HG02759 (cell line): Measurements from ENCODE around the gene TMEM218.
"Not testable (repeated sequence)": the region's sequence is repeated elsewhere in the genome, so short reads cannot be mapped to it uniquely, and the experiment has no call there.

Source experiments
- ATAC-seq: cut with Tn5 transposase; IDR thresholded peaks from one replicate; pipeline ENCODE4 v1.9.1; 2021; ENCODE audit warnings: mild to moderate bottlenecking, moderate library complexity; ENCODE audit not compliant: unreplicated experiment

The TMEM218 gene

DNA sequence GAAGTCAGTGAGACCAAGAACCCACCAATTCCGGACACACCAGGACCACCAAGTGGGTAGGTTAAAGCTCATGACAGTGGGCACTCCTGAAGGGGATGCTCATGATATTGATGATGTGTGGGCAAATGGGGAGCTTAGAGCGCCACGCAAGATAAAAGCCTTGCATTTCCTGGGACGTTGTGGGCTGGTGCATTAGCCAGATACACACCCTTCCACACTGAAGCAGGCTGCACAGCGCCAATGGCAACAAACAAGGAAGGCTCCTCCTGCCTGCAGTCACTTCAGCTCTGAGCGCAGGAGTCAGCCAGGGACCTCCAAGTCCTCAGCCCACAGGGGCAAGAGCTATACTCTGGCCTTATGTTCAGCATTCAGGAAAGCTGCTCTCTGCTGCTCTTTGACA is 20.6 kb downstream of the TMEM218 start:
- no peak for ATAC-seq

DNA sequence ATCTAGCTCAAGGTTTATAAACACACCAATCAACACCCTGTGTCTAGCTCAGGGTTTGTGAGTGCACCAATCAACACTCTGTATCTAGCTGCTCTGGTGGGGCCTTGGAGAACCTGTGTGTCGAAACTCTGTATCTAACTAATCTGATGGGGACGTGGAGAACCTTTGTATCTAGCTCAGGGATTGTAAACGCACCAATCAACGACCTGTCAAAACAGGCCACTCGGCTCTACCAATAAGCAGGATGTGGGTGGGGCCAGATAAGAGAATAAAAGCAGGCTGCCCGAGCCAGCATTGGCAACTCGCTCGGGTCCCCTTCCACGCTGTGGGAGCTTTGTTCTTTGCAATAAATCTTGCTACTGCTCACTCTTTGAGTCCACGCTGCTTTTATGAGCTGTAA is 21.3 kb downstream of the TMEM218 start:
- ATAC-seq = not testable (repeated sequence)

DNA sequence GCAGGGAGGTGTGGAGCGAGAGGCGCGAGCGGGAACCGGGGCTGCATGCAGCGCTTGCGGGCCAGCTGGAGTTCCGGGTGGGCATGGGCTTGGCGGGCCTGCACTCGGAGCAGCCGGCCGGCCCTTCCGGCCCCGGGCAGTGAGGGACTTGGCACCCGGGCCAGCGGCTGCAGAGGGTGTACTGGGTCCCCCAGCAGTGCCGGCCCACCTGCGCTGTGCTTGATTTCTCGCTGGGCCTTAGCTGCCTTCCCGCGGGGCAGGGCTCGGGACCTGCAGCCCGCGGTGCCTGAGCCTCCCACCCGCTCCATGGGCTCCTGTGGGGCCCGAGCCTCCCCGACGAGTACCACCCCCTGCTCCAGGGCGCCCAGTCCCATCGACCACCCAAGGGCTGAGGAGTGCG is 21.9 kb downstream of the TMEM218 start:
- ATAC-seq = not testable (repeated sequence)

DNA sequence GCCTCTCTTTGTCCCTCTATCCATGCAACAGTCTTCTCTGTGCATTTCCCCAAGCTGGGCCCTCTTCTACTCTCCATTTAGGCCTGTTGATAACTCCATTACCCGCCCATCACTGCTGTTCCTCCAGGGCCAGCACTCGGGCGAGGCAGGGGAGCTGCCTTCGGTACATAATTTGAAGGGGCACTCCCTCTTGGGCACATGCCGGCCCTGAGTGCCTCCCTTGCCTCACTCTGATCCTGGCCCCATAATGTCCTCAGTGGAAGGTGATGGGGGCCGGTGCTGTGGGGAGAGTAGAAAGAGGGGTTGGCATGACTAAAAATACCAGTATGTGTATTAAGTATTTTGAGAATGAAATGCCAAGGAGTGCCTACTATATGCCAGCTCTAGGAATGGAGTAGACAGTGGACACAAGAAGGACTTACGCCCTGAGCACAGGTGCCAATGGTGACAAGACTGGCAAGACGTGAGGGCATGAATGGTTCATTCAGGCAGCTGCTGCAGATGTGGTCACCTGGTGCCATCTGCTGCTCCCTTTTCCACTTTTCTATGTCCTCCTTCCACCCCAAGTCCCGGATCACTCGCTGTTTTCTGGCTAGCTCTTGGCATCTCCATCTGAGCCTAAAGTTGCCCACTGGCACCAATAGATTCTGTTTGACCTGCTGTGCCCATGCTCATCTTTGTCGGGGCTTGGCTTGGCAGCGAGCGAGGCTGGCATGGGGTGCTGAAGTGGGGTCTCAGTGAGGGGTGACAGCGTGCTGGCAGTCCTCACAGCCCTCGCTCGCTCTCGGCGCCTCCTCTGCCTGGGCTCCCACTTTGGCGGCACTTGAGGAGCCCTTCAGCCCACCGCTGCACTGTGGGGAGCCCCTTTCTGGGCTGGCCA is 22.6 kb downstream of the TMEM218 start:
- ATAC-seq = no peak

- no peak for ATAC-seq
These were observed 23.3 kb downstream of the TMEM218 start for GRCh38 chr11:125088123-125088522.

DNA sequence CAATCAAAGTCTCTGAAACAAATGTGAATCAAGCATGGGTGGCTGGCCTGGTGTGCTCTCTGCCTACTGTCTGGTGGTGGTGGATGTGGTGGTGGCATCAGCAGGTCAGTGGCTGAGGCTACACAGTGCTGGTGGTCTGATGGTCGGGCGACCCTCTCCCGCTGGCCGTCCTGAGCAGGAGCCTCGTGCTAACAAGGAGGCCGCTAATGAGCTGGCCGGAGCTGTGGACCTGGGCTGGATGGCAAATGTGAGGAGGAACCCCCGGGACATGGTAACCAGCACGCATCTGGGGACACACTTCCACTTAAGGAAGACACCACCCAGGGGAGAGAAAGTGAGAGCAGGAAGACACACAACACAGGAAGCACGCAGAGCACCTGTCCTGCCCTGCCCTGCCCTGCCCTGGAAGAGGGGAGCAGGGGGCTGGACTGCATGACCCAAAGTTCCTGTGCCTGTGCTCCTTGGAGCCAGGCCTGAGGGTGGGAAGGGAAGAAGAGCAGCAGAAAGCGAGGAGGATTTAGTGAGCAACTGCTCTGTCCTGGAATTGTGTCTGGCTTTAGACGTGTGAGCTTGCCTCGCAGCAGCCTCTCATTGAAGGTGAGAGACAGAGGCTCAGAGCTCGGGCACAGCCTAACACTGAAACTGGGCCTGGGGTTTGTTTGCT is 24.7 kb downstream of the TMEM218 start:
- no peak for ATAC-seq

DNA sequence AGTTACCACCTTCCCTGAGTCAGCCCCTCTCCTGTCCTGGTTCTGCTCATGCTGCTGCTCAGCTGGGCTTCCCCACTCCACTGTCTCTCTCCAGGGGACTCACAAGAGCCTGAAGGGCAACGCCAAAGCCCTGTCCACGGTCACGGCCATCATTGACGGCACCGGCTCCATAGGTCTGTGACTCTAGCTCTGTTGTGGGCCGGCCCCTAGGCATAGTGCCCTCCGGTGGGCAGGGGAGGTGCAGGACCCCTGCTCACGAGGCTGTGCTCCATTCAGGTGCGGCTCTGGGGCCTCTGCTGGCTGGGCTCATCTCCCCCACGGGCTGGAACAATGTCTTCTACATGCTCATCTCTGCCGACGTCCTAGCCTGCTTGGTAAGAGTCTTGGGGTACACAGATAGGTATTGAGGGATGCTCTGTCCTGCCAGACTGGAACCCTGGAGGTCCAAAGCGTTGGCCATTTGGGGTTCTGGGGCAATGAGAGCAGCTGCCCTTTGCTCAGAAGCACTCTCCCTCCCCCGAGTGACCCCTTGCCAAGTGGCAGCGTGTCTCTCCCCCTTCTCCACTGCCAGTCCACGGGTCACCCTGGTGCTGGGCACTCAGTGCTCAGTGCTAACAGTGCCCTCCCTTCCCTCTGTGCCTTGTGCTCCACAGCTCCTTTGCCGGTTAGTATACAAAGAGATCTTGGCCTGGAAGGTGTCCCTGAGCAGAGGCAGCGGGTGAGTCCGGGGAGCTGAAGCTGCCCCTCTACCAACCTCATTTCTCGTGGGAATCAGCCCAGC is 25.9 kb downstream of the TMEM218 start:
- ATAC-seq = no peak

DNA sequence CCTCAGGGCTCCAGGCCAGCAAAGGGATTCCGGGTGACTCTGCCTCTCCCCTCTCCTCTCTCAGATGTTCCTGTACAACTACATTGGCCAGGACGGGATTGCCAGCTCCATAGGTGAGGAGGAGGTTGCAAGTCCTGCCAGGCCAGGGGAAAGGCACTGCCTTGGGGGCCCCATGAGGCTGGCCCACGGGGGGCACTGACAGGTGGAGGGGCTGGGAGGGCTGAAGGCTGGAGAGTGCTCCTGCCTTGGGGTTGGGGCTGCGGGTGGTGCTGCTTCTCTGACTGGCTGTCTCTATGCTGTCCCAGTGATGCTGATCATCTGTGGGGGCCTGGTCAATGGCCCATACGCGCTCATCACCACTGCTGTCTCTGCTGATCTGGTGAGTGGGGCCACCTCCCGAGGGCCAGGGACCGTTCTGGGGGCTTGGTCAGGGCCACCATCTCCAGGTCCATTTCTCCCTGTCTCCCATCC is 26.6 kb downstream of the TMEM218 start:
- ATAC-seq = no peak

GRCh38 chr11:125084057-125084416 is 27.4 kb downstream of the TMEM218 start:
- ATAC-seq = no peak

DNA sequence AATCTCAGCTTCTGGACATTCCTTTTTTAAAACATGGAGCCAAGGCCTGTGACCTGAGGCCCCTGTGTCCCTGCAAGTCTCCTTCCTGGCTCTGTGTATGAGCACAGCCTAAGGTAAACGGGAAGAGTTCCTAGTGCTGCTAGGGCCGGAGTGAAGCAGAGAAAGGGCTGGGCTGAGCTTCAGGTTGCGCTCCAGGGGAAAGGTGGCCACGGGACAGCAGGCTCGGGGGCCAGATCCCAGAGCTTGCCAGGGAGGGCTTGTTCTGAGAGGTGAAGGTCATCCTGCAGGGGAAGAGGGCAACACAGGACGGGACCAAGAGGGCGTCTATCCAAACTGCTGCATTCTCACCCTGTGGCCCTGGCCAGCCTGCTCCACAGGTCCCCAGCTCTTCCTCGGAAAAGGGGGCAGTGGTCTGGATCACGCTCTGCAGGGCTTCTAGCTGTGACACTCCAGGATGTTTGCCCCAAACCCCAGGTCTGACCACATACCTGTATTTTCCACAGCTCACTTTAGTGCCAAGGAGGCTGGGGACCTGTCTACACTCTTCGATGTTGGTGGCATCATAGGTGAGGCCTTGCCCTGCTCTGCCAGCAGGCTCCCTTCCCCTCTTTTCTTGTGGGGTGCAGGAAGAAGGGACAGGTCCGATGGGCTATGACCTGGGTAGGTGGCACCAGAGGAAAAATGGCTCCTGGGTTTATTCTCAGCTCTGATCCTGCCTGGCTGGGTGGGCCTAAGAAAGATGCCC is 27.9 kb downstream of the TMEM218 start:
- no peak for ATAC-seq

GRCh38 chr11:125082611-125083311 is 28.7 kb downstream of the TMEM218 start:
- no peak for ATAC-seq

GRCh38 chr11:125082040-125082439 is 29.4 kb downstream of the TMEM218 start:
- ATAC-seq = no peak

- no peak for ATAC-seq
These were observed 30.2 kb downstream of the TMEM218 start for GRCh38 chr11:125081098-125081798.

GRCh38 chr11:125080531-125080911 is 30.9 kb downstream of the TMEM218 start:
- ATAC-seq = no peak

DNA sequence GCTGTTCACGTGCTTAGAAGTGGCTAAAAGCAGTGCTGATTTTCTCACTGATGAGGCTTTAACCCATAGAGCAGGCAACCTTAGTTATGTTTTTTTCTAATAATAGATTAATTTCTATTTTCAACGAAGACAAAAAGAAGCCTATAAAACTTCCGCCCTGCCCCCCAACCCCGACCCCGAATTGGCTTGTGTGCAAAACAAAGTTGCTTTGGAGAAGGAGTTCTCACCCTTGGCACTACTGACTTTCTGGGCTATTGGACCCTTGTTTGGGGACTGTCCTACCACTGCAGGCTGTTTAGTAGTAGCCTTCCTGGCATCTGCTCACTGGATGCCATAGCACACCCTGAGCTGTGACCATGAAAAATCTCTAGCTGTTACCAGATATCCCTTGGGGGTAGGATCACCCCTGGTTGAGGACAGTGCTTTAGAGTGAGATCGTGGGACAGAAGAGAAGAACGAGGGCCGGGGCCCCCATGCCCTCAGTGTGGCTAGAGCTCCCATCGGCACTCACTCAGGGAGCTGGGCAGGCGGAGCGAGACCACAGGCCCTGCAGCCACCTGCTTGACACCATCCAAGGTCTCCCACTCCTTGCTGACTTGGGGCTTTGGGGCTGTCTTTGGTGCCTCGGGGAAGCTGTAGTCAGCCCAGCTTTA is 31.4 kb downstream of the TMEM218 start:
- no peak for ATAC-seq

DNA sequence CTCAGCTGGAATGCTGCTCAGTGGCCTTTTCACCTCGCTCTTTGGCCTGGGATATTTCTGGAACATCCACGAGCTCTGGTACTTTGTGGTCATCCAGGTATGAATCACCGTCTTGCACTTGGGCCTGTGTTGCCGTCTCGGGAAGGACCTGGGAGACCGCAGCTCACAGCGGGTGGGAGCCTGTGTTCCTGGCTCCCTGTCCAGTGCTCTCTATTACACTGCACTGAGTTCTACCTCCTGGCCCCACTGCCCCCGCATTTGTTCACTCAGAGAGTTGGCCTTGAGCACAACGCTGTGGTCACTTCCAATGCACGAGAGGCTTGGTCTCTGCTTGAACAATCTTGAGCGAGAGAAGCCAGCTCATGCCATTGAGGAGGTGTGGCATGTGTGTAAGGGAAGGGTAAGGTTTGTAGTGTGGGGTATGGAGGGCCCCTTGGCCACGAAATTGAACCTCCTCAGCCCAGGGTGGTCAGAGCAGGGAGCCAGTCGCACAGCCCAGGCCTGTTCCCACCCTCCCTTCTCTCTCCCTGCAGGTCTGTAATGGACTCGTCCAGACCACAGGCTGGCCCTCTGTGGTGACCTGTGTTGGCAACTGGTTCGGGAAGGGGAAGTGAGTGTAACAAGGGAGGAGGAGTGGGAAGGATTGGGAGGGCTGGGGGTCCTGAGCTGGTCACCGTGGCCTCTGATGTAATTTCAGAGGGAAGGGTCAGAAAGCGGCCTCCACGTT is 32.1 kb downstream of the TMEM218 start:
- ATAC-seq = no peak

DNA sequence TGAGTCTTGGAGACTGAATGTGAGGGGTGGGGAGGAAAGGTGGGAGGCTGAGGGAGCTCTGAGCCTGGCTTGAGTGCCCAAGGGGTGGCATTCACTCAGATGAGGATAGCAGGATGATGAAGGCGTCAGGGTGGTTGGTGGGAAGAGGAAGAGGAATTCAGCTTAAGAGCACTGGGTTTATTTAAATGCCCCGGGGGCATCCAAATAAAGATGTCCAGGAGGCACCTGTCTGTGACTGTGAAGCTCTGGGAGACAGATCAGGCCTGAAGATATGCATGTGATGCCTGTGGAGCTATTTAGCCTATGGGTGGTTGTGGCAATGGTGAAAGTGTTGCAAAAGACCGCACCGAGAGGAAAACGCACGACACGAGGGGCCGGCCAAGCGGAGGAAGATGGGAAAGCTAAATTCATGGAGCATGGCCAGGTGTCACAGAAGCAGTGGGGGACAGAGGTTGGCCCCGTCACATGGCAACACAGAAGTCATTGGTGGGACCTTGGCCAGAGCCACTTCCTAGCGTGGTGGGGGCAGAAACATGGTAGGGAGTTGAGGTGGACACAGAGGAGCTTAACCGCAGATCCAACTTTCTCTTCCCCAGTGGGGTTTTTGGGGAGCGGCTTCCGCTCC is 32.8 kb downstream of the TMEM218 start:
- ATAC-seq = no peak

DNA sequence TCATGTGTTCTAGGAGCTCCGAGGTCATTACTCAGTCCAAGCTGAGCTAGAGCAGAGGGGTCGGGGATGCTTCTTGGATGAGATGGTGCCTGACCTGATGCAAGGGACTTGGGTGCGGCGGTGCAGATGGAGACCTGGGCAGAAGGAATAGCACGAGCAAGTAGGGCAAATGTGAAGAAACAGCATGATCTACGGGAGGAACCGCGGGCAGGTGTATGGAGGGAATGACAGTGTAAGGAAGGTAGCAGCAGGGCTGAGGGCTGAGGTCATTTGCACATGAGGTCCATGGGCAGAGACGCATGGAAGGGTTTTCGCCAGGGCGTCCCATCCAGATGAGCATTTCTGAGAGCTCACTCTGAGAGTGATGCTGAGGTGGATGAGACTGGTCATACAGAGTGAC is 33.4 kb downstream of the TMEM218 start:
- ATAC-seq = no peak
